ENCODE measurements around the gene CPNE5.

GRCh38 chr6:36721369-36722140 lies 117.7 kb downstream of the CPNE5 start:
- TF ChIP-seq CTCF (conservative IDR thresholded peaks at IDR 0.05; ENCODE audit: low read length) (no peak), EZH2phosphoT487 (IDR thresholded peaks at IDR 0.05; ENCODE audit: borderline replicate concordance) (no peak)

All from Loucy (cell line).